Ascending aorta (tissue), 2 donors: ENCODE measurements around the gene LYST. TPM values are rescaled to one million over a fixed set of nuclear protein-coding genes. Genes with fewer than 3 reads are reported as not detected.
A peak's percentile ranks its signal among the peaks of the same experiment; 100 is the strongest.

ENCODE experiments used
- DNase-seq, 2 donors: peaks; one replicate each; pipeline ENCODE4 v3.0.0-alpha.2; 2019; ENCODE audit warnings: low spot score in 2 of 2
- H3K27ac ChIP-seq, 2 donors: fragments of 200-600 bp; sonication (generic); one replicate each; pipeline ENCODE4 v1.5.1; 2016 to 2017; ENCODE audit warnings: mild to moderate bottlenecking in 1 of 2
- H3K27me3 ChIP-seq: fragments of 200-600 bp; sonication (generic); one replicate; pipeline ENCODE4 v1.5.1; 2017
- H3K36me3 ChIP-seq, 2 donors: fragments of 200-600 bp; sonication (generic); one replicate each; pipeline ENCODE4 v1.5.1; 2016
- H3K4me1 ChIP-seq, 2 donors: fragments of 200-600 bp; sonication (generic); one replicate each; pipeline ENCODE4 v1.5.1; 2016 to 2017; ENCODE audit warnings: mild to moderate bottlenecking in 1 of 2
- H3K4me3 ChIP-seq, 2 donors: fragments of 200-600 bp; sonication (generic); one replicate each; pipeline ENCODE4 v1.5.1; 2016 to 2017; ENCODE audit warnings: mild to moderate bottlenecking in 1 of 2
- H3K9me3 ChIP-seq, 2 donors: fragments of 200-600 bp; sonication (generic); one replicate each; pipeline ENCODE4 v1.5.1; 2016
- intact Hi-C: fragments of 100-400 bp; cut with DNase I; formaldehyde crosslinking; loops from one replicate; pipeline ENCODE4 v1.15.1; 2023
- total RNA-seq: library from RNA; depleted of rRNA; stranded (reverse); fragments of >200 nt; gene quantifications from one replicate; pipeline ENCODE4 v1.1.0, GENCODE V29; 2016
- TF ChIP-seq, protein P1 (sequence below), 3 experiments: fragments of 200-600 bp in 2 of 3; fragments of 450-650 bp in 1 of 3; sonication (generic) in 2 of 3; IDR thresholded peaks; one replicate each; pipeline ENCODE4 v1.5.1; 2016 to 2019; ENCODE audit warnings: antibody characterized with exemption in 3 of 3, mild to moderate bottlenecking in 1 of 3, moderate library complexity in 1 of 3

LYST gene
- total RNA-seq, 1 donor from 2014 or later = 169 TPM

DNA sequence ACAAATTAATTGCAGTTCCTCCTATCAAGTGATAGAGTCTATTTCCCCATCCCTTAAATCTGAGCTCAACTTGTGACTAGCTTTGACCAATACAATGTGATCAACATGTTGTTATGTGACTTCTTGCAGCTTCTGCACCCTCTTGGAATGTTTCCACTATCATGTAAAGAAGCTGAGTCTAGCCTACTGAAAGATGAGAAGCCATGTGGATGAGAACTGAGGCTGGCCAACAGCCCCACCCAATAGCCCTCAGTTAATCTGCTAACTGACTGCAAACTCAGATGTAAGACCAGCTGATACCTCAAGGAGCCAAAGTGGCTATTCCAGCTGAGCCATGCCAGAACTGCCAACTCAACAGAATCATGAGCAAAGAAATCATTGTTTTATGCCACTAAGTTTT, 44.0 kb downstream of the LYST start:
- H3K4me3 ChIP-seq = no peak overlapping the region
- intact Hi-C loops = no loop called here
- no peaks in the 10 kb centered on the region for H3K4me1 ChIP-seq
- no peaks in the 10 kb centered on the region for H3K9me3 ChIP-seq
- peaks cover 0 to 3% of the 10 kb centered on the region in 2 donors for H3K36me3 ChIP-seq
- H3K27ac ChIP-seq = no peak overlapping the region
- DNase-seq = no peak
- no peaks in the 10 kb centered on the region for H3K27me3 ChIP-seq
- TF ChIP-seq, protein P1, sequence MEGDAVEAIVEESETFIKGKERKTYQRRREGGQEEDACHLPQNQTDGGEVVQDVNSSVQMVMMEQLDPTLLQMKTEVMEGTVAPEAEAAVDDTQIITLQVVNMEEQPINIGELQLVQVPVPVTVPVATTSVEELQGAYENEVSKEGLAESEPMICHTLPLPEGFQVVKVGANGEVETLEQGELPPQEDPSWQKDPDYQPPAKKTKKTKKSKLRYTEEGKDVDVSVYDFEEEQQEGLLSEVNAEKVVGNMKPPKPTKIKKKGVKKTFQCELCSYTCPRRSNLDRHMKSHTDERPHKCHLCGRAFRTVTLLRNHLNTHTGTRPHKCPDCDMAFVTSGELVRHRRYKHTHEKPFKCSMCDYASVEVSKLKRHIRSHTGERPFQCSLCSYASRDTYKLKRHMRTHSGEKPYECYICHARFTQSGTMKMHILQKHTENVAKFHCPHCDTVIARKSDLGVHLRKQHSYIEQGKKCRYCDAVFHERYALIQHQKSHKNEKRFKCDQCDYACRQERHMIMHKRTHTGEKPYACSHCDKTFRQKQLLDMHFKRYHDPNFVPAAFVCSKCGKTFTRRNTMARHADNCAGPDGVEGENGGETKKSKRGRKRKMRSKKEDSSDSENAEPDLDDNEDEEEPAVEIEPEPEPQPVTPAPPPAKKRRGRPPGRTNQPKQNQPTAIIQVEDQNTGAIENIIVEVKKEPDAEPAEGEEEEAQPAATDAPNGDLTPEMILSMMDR (IDR thresholded peaks at IDR 0.05) = no peak

DNA sequence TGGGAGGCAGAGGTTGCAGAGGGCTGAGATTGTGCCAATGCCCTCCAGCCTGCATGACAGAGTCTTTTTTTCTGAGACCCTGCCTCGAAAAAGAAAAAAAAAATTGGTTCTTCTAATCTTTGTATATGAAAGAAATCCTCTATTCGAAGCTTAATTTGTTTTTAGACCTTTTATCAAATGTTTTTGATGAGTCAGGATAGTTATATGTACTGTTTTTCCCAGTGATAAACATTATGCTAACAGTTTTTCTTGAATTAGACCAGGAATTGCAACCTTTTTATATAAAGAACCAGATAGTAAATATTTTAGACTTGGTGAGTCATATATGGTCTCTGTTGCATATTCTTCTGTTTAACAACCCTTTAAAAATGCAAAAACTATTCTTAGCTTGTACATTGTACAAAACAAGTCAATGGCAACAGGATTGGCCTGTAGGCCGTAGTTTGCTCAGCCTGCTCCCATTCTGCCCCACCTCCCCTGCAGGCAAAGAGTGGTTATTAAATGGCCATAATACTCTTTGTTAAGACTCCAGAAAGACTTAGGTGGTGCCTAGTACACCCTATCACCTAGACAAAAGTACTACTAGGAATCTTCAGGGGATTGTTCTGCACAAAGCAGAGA, 45.2 kb downstream of the LYST start:
- H3K4me1 ChIP-seq = no peaks in the 10 kb centered on the region
- H3K27me3 ChIP-seq = no peaks in the 10 kb centered on the region
- intact Hi-C loops = no loop called here
- TF ChIP-seq, protein P1 (IDR thresholded peaks at IDR 0.05) = no peak
- no peaks in the 10 kb centered on the region for H3K9me3 ChIP-seq
- no peaks in the 10 kb centered on the region for H3K36me3 ChIP-seq
- peak overlapping the region in 1 of 2 donors; percentile 16 for H3K27ac ChIP-seq
- no peak overlapping the region for H3K4me3 ChIP-seq
- DNase-seq = no peak

DNA sequence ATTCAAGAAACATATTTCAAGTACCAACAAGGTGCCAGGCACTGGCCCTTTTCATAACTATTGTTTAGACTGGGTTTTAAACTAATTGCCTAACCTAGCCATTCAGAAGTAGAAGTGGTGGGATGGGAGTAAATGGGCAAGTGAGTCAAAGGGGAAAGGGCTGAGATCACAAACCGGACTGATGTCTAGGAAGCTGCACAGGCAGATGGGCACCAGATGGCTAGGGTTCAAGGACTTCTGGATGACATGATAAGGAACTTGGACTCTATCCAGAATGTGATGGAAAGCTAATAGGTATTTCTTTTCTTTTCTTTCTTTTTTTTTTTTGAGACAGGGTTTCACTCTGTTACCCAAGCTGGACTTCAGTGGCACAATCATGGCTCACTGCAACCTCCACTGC, 46.6 kb downstream of the LYST start:
- Histone ChIP-seq H3K9me3 (no peaks in the 10 kb centered on the region), H3K27ac (no peak overlapping the region), H3K4me3 (no peak overlapping the region), H3K4me1 (no peaks in the 10 kb centered on the region), H3K36me3 (no peaks in the 10 kb centered on the region), H3K27me3 (no peaks in the 10 kb centered on the region)
- intact Hi-C loops = no loop called here
- DNase-seq = no peak
- TF ChIP-seq, protein P1 (IDR thresholded peaks at IDR 0.05) = no peak

DNA sequence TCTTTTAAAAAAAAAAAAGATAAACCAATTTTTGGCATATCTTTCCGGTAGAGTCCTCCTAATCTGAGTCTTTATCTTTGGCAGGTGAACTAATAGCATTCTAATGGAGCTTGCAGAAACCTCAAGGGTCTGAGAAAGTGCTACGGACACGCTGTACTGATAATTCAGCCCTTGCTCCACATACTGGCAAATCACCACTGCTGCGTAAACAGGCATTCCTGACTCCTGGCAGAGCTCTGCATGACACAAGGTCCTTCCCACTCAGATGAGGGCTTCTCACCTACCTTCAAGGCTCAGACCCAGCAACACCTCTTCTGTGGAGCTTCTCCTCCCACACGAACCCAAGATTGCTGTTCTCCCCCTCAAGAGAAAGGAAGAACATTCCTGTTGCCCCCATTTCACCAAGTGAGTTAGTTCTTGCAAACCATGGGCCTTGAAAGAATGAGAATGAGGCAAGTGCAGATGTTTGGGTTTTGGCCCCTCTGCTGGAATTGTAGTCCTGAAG, 48.0 kb downstream of the LYST start:
- Histone ChIP-seq H3K27me3 (no peaks in the 10 kb centered on the region), H3K36me3 (no peaks in the 10 kb centered on the region), H3K4me3 (no peak overlapping the region), H3K27ac (no peak overlapping the region), H3K9me3 (no peaks in the 10 kb centered on the region), H3K4me1 (no peaks in the 10 kb centered on the region)
- intact Hi-C loops = no loop called here
- DNase-seq = no peak
- TF ChIP-seq, protein P1 (IDR thresholded peaks at IDR 0.05) = no peak

DNA sequence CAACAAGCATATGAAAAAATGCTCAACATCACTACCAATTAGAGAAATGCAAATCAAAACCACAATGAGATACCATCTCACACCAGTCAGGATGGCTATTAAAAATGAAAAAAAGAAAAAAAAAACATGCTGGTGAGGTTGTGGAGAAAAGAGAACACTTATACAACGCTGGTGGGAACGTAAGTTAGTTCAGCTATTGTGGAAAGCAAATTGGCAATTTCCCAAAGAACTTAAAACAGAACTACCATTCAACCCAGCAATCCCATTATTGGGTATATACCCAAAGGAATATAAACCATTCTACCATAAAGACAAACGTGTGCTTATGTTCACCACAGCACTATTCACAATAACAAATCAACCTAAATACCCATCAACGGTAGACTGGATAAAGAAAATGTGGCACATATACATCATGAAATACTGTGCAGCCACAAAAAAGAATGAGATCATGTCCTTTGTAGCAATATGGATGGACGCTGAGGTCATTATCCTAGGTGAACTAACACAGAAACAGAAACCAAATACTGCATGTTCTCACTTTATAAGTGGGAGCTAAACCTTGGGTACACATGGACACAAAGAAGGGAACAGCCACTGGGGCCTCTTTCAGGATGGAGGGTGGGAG, 49.5 kb downstream of the LYST start:
- intact Hi-C loops = no loop called here
- Histone ChIP-seq H3K27me3 (no peaks in the 10 kb centered on the region), H3K4me3 (no peak overlapping the region), H3K36me3 (no peaks in the 10 kb centered on the region), H3K27ac (no peak overlapping the region), H3K9me3 (no peaks in the 10 kb centered on the region), H3K4me1 (no peaks in the 10 kb centered on the region)
- DNase-seq = no peak
- TF ChIP-seq, protein P1 (IDR thresholded peaks at IDR 0.05) = no peak
